ENCODE measurements around the gene DCDC2B. TPM values are rescaled to one million over a fixed set of nuclear protein-coding genes. Genes with fewer than 3 reads are reported as not detected.

DCDC2B gene
- total and polyA plus RNA-seq, 2 of the 13 experiments (the other 11 are each of a cell fraction or from before 2014, with no cell fraction given): not detected

GRCh38 chr1:32184650-32185049, 24.2 kb upstream of the DCDC2B start:
- no peak for TF ChIP-seq CENPT (CRISPR knock-in tag; IDR thresholded peaks at IDR 0.05; ENCODE audit: low read depth)
- 0 out of 2 replicates have a peak, but pooled peaks have one; percentile 16 for TF ChIP-seq RBFOX2 (IDR thresholded peaks at IDR 0.05; ENCODE audit: low read depth, low read length)
- H3K36me3 ChIP-seq (replicated peaks in 1 of 2; ENCODE audit: control insufficient read depth in 1 of 2, insufficient read depth in 2 of 2, low read length in 2 of 2): peaks cover 26 to 61% of the 10 kb centered on the region in 2 experiments
- in situ Hi-C loops (cut with HindIII; ENCODE audit: extremely low pct_ligation_motif_present, low pct_unique_long_range_greater_than_20kb) (no loop called here), intact Hi-C loops (cut with micrococcal nuclease; ENCODE audit: unreplicated experiment) (no loop called here)
- H3K27me3 ChIP-seq (ENCODE audit: control insufficient read depth in 1 of 2, insufficient read depth in 2 of 2, low read length in 2 of 2): no peaks in the 10 kb centered on the region
- ATAC-seq: no peak
- no peak overlapping the region for H3K9ac ChIP-seq (ENCODE audit: insufficient read depth, low read depth, low read length)
- no TSS peak for BruUV-seq (replicated peaks)
- no peak overlapping the region for H3K27ac ChIP-seq (ENCODE audit: extremely low read length, insufficient read depth, low read length)
- H3K4me1 ChIP-seq (ENCODE audit: insufficient read depth, low read length): peaks cover 50% of the 10 kb centered on the region
- CTCF ChIA-PET (ENCODE audit: low intra/inter-chr PET ratio, low total read pairs): no interaction called here
- no peak overlapping the region; the same call in 1 of the 2 replicates for H3K4me2 ChIP-seq (ENCODE audit: low read depth, low read length)
- no peak for DNase-seq (ENCODE audit: low spot score)
- no peak overlapping the region for H2AFZ ChIP-seq (ENCODE audit: low read length)
- H3K79me2 ChIP-seq (ENCODE audit: insufficient read depth, low read length): peaks cover 57% of the 10 kb centered on the region
- H3K4me3 ChIP-seq (replicated peaks in 1 of 3; ENCODE audit: insufficient read depth in 1 of 3, low read depth in 2 of 3, low read length in 3 of 3): no peak overlapping the region
- POLR2A ChIA-PET: interaction anchor here (1.1 kb wide), 1 partner anchor 77 kb away, joined by 3 read pairs; the partner anchor contains the start of gene KPNA6
- no peak for FAIRE-seq
- H3K9me3 ChIP-seq (ENCODE audit: low read length): no peaks in the 10 kb centered on the region
- H4K20me1 ChIP-seq (ENCODE audit: insufficient read depth, low read length): peaks cover 2% of the 10 kb centered on the region; the same call in 1 of the 2 replicates

GRCh38 chr1:32186077-32186476, 22.8 kb upstream of the DCDC2B start:
- CTCF ChIA-PET (ENCODE audit: low intra/inter-chr PET ratio, low total read pairs): no interaction called here
- POLR2A ChIA-PET: no interaction called here
- no peak overlapping the region for H2AFZ ChIP-seq (ENCODE audit: low read length)
- H3K27ac ChIP-seq (ENCODE audit: extremely low read length, insufficient read depth, low read length): no peak overlapping the region
- TF ChIP-seq CEBPG (CRISPR knock-in tag; IDR thresholded peaks at IDR 0.05): peak; percentile 48; the same call in 1 of the 2 replicates
- no peak for TF ChIP-seq NFKB2 (CRISPR knock-in tag; IDR thresholded peaks at IDR 0.05; ENCODE audit: borderline replicate concordance)
- TF ChIP-seq ATF4 (CRISPR knock-in tag; IDR thresholded peaks at IDR 0.05): peak in 1 of 2 experiments; percentile 89; a peak in 2 of 4 replicates
- TSS peak; percentile 4 for BruUV-seq (replicated peaks)
- H3K36me3 ChIP-seq (replicated peaks in 1 of 2; ENCODE audit: control insufficient read depth in 1 of 2, insufficient read depth in 2 of 2, low read length in 2 of 2): peaks cover 32 to 74% of the 10 kb centered on the region in 2 experiments
- DNase-seq (ENCODE audit: low spot score): no peak
- intact Hi-C loops (cut with micrococcal nuclease; ENCODE audit: unreplicated experiment): no loop called here
- no peaks in the 10 kb centered on the region for H3K9me3 ChIP-seq (ENCODE audit: low read length)
- no peak for ATAC-seq
- 98% methylated on average over 2 of the region's 2 CpGs for WGBS (ENCODE audit: low lambda C conversion rate)
- H3K27me3 ChIP-seq (ENCODE audit: control insufficient read depth in 1 of 2, insufficient read depth in 2 of 2, low read length in 2 of 2): no peaks in the 10 kb centered on the region
- FAIRE-seq: no peak
- peaks cover 46% of the 10 kb centered on the region for H3K79me2 ChIP-seq (ENCODE audit: insufficient read depth, low read length)
- H4K20me1 ChIP-seq (ENCODE audit: insufficient read depth, low read length): peaks cover 2% of the 10 kb centered on the region; the same call in 1 of the 2 replicates
- H3K4me2 ChIP-seq (ENCODE audit: low read depth, low read length): peak overlapping the region; percentile 30
- peaks cover 43% of the 10 kb centered on the region for H3K4me1 ChIP-seq (ENCODE audit: insufficient read depth, low read length)
- in situ Hi-C loops (cut with HindIII; ENCODE audit: extremely low pct_ligation_motif_present, low pct_unique_long_range_greater_than_20kb): no loop called here
- H3K9ac ChIP-seq (ENCODE audit: insufficient read depth, low read depth, low read length): no peak overlapping the region
- H3K4me3 ChIP-seq (replicated peaks in 1 of 3; ENCODE audit: insufficient read depth in 1 of 3, low read depth in 2 of 3, low read length in 3 of 3): no peak overlapping the region
